CD4-positive, alpha-beta T cell treated with Interleukin-2 at 100 ng/mL for 4 hours (primary cell): ENCODE results near the gene C2CD2L.
"Not testable (repeated sequence)": the region's sequence is repeated elsewhere in the genome, so short reads cannot be mapped to it uniquely, and the experiment has no call there.

Experiments
- DNase-seq: peaks from one replicate; pipeline ENCODE4 v3.0.0-alpha.2; 2020; ENCODE audit warnings: low spot score

C2CD2L gene

GRCh38 chr11:119152043-119152442 is 44.9 kb downstream of the C2CD2L start:
- DNase-seq = no peak

GRCh38 chr11:119152604-119153003 is 45.5 kb downstream of the C2CD2L start:
- no peak for DNase-seq

GRCh38 chr11:119153049-119153818 is 46.1 kb downstream of the C2CD2L start:
- DNase-seq = no peak

GRCh38 chr11:119154178-119154577 is 47.0 kb downstream of the C2CD2L start:
- DNase-seq = no peak

- no peak for DNase-seq
Measured at GRCh38 chr11:119155733-119156492, 48.8 kb downstream of the C2CD2L start.

GRCh38 chr11:119156496-119156895 is 49.4 kb downstream of the C2CD2L start:
- DNase-seq = no peak

- no peak for DNase-seq
Measured at GRCh38 chr11:119157063-119157462, 49.9 kb downstream of the C2CD2L start.

GRCh38 chr11:119158467-119158866 is 51.3 kb downstream of the C2CD2L start:
- no peak for DNase-seq

GRCh38 chr11:119160151-119160550 is 53.0 kb downstream of the C2CD2L start:
- DNase-seq = no peak

GRCh38 chr11:119161871-119162270 is 54.7 kb downstream of the C2CD2L start:
- DNase-seq = no peak

GRCh38 chr11:119166368-119167076 is 59.4 kb downstream of the C2CD2L start:
- no peak for DNase-seq

GRCh38 chr11:119167077-119167458 is 59.9 kb downstream of the C2CD2L start:
- not testable (repeated sequence) for DNase-seq

- no peak for DNase-seq
Measured at GRCh38 chr11:119167933-119168332, 60.8 kb downstream of the C2CD2L start.
